C1 segment of cervical spinal cord (tissue), 14 donors: ENCODE results near the gene MYH7B.

Source experiments
- DNase-seq, 14 donors: peaks; one replicate each; lab custom pipeline; 2025; lab: John Stamatoyannopoulos, UW

MYH7B gene

DNA sequence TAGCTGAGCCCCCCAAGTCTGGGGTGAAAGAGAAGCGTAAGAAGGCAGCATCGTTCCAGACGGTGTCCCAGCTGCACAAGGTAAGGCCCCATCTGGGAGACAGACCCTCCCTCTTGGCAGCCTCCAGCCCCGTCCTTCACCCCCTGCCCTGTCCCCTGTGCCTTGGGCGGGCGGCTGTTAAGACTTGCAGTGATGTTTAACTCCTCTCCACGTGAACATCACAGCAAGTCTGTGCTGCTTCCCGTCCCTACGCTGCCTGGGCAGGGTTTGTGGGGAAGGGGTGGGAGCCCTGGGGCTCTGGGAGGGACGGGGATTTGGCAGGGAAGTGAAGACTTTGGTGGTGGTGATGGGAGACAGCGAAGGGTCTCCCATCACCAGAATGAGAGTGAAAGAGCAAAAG lies 34.6 kb downstream of the MYH7B start:
- DNase-seq = no peak

DNA sequence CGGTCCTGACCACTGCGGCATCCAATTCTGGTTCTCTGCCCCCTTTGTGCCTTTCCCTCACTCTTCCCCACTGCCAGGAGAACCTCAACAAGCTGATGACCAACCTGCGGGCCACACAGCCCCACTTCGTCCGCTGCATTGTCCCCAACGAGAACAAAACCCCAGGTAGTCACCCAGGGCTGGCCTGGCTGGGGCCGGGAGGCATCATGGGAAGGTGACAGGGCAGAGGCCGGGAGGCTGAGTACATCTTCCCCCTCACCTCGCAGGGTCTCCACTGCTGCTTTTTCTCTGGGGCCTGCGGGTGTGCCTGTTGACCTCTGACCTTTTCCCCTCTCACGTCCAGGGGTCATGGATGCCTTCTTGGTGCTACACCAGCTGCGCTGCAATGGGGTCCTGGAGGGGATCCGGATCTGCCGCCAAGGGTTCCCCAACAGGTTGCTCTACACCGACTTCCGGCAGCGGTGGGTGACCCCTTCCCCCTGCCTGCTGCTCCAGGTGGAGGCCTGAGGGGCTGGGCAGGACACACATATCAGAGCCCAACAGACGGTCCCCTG lies 35.1 kb downstream of the MYH7B start:
- no peak for DNase-seq

DNA sequence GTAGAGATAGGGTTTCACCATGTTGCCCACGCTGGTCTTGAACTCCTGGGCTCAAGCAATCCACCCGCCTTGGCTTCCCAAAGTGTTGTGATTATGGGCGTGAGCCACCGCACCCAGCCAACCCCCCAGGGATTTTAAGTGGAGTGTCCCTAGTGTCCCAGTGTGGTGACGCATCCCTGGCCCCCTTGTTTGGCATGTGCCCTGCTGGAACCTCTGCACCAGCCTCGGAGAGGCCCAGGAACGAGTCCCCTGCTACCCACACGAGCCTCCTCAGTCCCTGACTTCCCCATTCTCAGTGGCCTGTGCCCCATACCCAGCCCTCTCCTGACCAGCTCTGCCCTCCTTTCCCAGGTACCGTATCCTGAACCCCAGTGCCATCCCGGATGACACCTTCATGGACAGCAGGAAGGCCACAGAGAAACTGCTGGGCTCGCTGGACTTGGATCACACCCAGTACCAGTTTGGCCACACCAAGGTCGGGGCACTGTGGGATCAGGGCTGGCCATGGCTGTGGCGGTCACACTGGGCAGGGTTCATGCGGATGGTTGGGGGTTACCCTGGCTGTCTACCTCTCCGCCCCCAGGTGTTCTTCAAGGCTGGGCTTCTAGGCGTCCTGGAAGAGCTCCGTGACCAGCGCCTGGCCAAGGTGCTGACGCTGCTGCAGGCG lies 37.2 kb downstream of the MYH7B start:
- no peak for DNase-seq

DNA sequence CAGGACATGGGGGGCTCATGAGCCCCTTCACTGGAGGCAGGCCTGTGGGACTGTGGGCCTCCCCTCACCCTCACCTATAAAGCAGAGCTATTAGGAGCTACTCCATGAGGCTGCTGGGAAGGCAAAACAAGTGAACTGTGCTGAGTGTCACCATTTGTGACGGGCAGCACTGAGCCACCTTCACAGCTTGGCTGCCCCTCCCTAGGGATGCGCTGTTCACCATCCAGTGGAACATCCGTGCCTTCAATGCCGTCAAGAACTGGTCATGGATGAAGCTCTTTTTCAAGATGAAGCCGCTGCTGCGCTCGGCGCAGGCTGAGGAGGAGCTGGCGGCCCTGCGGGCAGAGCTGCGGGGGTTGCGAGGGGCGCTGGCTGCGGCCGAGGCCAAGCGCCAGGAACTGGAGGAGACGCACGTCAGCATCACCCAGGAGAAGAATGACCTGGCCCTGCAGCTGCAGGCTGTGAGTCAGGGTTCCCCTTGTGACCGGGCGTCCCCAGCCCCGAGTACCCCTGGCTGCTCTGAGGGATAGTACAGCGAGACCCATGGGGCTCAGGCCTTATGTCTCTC lies 38.4 kb downstream of the MYH7B start:
- DNase-seq = peak in 1 of 14 donors; percentile 30

DNA sequence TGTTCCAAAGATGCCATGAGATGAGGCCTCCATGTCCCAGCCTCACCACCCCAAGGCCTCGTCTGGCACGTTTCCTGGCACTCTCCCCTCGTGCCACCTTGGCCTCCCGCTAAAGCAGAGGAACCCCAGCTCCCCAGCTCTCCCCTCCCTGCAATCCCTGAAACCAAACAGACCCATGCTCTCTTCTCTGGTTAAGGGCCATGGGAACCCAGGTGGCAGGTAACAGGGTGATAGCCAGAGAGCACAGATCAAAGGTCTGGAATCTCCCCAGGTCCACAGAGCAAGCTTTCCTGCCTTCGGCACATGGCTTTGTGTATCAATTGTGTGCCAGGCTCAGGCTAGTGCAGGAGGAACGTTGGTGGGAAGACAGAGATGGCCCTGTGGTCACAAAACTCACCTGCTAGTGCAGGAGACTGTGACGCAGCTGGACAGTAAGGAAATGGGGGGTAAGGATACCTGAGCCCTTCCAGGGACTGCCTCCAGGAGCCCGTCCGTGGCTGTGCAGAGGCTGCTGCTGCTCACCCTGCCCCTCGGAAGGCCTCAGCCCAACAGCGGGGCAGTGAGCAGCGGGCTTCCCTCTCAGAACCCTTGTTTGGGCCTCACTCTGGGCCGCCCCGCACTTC lies 39.0 kb downstream of the MYH7B start:
- no peak for DNase-seq

DNA sequence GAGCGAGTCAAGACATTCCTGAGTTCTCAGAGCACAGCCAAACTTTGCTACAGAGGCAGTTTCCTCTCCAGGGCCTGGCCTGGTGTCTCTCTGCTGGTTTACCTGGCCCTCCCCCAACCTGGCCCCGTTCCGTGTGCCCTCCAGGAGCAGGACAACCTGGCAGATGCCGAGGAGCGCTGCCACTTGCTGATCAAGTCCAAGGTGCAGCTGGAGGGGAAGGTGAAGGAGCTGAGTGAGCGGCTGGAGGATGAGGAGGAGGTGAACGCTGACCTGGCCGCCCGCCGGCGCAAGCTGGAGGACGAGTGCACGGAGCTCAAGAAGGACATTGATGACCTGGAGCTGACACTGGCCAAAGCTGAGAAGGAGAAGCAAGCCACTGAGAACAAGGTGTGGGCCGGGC lies 39.5 kb downstream of the MYH7B start:
- DNase-seq = no peak

DNA sequence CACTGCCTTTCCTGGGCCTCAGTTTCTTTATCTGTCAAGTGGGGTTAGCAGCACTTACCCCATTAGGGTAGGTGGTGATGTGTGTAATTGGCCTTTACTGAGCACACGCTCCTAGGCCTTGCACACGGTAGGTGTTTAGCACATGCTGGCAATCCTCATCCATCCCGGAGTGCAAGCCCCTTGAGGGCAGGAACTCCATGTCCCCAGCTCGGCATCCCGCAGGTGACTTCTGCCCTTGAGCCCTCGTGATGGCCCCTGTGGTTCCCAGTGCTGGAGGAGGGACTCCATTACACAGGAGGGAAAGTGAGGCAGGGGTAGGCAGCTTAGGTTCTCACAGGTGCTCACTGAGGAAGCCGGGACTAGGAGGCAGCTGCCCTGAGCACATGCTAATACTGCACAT lies 40.0 kb downstream of the MYH7B start:
- DNase-seq = no peak

DNA sequence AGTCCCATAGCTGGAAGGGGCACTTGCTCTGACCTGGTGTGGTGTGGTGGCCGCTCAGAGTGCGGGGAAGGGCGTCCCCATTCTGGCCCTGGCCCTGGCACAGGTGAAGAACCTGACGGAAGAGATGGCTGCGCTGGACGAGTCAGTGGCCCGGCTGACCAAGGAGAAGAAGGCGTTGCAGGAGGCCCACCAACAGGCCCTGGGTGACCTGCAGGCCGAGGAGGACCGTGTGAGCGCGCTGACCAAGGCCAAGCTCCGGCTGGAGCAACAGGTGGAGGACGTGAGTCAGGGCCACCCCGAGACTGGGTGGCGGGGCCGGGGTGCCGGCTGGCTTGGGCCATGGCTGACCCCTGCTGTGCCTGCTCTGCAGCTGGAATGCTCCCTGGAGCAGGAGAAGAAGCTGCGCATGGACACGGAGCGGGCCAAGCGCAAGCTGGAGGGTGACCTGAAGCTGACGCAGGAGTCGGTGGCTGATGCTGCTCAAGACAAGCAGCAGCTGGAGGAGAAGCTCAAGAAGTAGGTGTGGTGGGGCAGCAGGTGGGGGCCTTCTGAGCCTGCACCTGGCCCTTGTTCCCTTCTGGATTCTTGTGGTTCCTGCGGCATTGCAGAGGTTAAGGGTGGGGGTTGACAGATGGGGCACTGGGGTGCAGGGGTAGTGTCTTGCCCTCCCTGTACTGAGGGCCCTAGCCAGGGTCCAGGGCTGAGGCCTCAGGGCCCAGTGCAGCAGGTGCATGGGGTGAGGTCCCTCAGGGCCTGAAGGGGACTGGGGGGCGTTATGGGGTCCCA lies 40.8 kb downstream of the MYH7B start:
- no peak for DNase-seq

DNA sequence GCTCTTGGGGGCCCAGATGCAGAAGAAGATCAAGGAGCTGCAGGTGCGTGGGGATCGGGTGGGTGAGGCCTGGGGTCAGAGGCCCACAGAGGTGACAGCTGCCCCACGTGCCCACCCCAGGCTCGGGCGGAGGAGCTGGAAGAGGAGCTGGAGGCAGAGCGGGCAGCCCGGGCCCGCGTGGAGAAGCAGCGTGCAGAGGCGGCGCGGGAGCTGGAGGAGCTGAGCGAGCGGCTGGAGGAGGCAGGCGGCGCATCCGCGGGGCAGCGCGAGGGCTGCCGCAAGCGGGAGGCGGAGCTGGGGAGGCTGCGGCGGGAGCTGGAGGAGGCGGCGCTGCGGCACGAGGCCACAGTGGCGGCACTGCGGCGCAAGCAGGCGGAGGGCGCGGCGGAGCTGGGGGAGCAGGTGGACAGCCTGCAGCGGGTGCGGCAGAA lies 41.5 kb downstream of the MYH7B start:
- peak in 1 of 14 donors; percentile 49 for DNase-seq

DNA sequence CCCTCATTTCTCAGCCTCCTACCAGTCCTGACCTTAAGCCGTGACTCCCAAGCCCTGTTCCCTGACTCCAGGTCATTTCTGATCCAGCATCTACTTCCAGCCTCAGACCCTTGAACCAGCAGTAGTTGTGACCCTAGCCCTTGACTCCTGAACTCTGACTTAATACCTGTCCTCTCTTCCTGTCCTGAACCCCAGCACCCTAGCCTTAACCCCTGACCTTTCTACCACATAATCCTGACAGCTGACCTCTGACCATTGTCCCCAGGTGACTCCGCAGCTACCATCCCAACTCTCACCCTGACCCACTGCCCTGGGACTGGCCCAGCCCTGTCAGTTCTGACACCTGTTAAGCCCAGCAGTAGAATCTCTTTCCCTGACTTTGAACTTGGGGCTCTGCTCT lies 42.1 kb downstream of the MYH7B start:
- no peak for DNase-seq

DNA sequence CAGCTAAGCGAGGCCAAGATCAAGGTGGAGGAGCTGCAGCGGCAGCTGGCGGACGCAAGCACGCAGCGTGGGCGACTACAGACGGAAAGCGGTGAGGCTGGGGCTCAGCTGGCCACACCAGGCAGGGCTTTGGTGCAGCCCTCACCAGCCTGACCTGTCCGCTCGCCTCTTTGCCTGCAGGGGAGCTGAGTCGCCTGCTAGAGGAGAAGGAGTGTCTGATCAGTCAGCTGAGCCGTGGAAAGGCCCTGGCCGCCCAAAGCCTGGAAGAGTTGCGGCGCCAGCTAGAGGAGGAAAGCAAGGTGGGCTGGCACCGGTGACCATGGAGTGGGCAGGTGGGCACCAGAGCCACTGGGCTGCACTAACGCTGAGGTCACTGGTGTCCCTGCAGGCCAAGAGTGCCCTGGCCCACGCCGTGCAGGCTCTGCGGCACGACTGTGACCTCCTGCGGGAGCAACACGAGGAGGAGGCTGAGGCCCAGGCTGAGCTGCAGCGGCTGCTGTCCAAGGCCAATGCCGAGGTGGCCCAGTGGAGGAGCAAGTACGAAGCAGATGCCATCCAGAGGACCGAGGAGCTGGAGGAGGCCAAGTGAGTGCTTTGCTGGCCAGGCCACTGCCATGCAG lies 42.8 kb downstream of the MYH7B start:
- no peak for DNase-seq

DNA sequence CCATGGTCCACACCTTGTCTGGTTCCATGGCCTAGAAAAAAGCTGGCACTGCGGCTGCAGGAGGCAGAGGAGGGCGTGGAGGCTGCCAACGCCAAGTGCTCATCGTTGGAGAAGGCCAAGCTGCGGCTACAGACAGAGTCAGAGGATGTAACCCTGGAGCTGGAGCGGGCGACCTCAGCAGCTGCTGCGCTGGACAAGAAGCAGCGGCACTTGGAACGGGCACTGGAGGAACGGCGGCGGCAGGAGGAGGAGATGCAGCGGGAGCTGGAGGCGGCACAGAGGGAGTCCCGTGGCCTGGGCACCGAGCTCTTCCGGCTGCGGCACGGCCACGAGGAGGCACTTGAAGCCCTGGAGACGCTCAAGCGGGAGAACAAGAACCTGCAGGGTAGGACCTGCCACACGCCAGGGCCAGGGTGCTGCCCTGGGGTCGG lies 43.4 kb downstream of the MYH7B start:
- peak in 1 of 14 donors; percentile 29 for DNase-seq

DNA sequence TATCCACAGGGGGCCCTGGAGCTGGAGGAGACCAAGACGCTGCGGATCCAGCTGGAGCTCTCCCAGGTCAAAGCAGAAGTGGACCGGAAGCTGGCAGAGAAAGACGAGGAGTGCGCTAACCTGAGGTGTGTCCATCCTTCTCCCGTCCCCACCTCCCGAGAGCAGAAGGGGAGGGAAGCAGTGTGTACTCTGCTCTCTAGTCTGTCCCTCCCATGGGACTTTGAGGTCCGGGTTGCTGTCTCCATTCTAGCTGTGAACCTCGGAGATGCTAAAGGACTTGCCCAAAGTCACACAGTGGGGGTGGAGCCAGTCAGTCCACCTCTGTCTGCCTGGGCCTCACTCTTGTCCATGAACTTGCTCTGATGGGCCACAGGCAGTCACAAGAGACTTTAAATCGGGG lies 44.1 kb downstream of the MYH7B start:
- no peak for DNase-seq

DNA sequence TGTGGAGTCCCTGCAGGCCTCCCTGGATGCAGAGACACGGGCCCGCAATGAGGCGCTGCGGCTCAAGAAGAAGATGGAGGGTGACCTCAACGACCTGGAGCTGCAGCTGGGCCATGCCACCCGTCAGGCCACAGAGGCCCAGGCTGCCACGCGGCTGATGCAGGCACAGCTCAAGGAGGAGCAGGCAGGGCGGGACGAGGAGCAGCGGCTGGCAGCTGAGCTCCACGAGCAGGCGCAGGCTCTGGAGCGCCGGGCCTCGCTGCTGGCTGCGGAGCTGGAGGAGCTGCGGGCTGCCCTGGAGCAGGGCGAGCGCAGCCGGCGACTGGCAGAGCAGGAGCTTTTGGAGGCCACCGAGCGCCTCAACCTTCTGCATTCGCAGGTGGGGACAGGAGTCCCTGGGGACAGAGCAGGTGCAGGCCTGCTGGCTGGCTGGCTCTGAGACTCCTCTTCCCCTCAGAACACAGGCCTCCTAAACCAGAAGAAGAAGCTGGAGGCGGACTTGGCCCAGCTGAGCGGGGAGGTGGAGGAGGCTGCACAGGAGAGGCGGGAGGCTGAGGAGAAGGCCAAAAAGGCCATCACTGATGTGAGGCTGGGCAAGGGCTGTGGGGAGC lies 44.7 kb downstream of the MYH7B start:
- no peak for DNase-seq

DNA sequence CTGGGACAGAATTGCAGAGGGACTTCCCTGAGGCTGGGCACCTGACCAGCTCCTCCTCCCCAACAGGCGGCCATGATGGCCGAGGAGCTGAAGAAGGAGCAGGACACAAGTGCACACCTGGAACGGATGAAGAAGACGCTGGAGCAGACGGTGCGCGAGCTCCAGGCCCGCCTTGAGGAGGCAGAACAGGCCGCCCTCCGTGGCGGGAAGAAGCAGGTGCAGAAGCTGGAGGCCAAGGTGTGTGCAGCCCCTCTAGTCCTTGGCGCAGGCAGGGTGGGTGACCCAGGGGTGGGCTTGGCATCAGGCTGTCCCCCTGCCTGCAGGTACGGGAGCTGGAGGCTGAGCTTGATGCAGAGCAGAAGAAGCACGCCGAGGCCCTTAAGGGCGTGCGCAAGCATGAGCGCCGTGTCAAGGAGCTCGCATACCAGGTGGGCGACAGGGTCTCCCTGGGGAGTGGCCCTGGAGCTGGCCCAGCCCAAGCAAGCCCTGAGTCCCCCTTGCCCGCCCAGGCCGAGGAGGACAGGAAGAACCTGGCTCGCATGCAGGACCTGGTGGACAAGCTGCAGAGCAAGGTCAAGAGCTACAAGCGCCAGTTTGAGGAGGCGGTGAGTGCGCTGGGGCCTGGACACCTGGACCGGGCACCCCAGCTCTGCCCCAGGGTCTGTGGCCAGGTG lies 45.4 kb downstream of the MYH7B start:
- DNase-seq = no peak

DNA sequence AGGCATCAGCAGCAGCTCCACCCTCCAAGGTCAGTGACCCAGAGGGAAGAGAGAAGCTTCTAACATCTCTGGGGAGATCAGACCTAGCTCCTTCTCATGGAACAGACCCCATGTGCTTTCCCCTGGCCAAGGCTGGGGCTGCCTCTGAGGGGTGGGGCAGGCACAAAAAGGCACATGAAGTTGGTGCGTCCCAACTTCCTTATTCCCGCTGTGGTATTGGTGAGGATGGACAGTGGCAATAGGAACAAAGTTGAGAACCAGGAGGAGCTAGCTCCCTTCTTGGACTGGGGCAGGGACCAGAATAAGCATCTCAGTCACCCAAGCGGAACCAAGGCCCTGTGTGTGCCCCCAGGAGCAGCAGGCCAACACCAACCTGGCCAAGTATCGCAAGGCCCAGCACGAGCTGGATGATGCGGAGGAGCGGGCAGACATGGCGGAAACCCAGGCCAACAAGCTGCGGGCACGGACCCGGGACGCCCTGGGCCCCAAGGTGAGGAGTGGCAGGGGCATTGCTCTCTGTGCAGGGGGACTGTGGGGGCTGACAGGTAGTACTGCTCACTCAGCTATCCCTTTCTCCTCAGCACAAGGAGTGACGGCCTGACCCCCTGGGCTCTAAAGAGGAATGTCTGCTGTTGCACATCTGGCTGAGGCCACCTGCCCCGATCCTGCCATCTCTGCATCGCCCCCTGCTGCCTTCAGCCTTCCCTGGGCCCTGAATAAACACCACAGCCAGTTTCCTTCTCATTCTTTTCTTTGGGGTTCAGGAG lies 46.1 kb downstream of the MYH7B start:
- DNase-seq = no peak

DNA sequence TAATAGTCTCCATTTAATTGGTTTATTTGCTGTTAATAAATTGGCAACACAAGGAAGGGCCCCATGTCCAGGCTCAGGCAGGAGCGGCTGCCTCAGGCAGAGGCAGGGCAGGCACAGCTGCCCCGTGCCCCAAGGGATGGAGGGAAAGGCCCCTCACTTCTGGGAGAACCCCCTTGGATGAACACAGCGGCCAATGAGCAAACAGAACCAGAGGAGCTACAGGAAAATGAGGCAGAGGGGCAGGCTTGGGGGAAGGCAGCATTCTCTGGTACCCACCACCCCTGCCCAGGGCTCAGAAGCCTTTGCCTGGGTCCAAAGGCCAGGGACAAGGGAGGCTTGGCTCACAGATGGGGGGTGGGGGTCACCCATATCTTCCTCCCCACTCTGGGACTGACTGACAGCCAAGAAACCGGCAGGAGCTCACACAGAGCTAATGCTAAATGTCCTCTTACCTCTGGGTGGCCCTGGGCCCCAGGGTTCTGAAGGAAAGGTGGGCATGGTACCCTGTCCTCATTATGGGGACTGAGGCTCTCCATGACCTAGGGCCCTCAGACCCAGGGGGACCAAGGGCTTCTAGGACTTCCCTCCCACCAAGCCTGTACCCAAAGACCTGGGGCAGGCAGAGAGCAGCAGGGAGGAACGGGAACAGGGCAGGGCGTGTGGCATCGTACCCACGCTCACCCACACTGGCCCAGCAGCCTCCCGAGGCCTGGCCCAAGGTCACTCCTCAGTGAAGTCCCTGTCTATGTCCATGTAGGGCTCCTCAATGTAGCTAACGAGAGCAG lies 47.0 kb downstream of the MYH7B start:
- DNase-seq = no peak

DNA sequence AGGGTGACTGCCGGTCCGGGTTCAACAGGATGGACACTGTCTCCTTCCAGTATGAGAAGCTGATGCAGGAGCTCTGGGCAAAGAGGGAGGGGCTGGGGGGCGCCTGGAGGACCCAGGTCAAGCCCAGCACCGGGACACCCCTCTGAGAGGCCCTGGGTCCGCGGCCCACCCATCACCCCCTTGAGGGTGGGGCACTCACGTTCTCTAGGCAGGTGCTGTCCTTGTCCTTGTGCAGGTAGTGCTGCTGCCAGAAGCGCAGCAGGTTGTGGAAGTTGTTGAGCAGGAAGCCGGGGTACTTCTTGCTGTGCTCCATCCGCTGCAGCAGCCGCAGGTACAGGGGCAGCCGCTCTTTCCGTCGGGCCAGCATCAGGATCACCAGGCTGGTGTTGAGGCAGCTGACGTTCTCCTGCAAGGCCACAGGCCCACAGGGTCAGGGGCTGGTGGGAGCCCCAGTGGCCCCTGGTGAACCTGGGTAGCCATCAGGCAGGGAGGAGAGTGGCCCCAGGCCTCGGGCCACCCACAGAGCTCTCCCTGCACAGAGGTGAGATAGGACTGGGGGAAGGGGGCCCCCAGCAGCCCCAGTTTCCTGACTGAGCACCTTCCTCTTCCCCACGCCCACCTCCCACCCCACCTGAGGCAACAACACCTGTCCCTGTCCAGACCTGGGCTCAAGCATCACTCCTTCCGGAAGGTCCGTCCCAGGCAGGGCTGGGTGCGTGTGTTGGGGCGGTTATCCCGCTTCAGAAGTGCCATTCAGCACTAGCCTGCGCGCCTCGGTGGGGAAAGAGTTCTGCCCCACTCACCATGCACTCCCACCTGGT lies 47.8 kb downstream of the MYH7B start:
- DNase-seq = no peak
